ENCODE data around the gene KDM7A.
"Not testable (repeated sequence)": the region's sequence is repeated elsewhere in the genome, so short reads cannot be mapped to it uniquely, and the experiment has no call there.

The KDM7A gene

GRCh38 chr7:140209866-140210609, 33.3 kb upstream of the KDM7A start:
- H3K4me3 ChIP-seq (ENCODE audit: low read length) = no peak overlapping the region
- no peak for TF ChIP-seq ZNF274 (IDR thresholded peaks at IDR 0.05; ENCODE audit: low read depth, low read length)

DNA sequence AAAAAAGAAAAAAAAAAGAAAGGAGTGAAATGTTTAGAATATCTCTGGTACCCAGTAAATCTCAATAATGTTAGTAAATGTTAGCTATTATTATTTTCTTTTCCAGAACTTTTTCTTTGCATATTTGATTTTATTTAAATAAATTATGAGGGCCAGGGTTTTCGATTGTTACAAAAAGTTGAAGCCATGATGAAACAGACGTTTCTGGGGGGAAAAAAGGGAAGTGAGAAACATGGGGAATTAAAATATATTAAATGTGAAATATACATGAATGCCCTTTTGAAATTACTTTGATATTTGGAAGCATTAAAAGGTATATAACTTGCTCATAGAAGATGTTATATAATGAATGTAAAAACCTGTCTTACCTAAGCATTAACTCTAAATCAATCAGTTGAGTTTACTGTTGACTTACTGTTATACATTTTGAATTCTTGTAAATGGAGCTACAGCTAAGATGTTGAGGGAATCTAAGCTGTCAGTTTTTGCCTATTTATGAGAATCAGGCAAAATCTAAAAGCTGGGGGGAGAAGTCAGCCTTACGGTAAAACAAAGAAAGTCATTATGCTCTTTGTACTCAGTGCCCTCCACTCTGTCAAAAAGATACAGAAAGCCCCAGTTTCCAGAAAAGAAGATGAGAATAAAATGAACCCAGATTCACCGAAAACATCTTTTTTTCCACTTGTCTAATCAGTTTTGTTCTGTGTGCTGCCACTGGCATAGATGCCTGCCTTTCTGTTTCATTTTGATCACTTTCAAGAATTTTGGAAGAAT, 30.0 kb upstream of the KDM7A start:
- no peak overlapping the region for H3K4me3 ChIP-seq (ENCODE audit: low read length)
- TF ChIP-seq ZNF274 (IDR thresholded peaks at IDR 0.05; ENCODE audit: low read depth, low read length) = no peak

- no peak overlapping the region for H3K4me3 ChIP-seq (ENCODE audit: low read length)
- TF ChIP-seq ZNF274 (IDR thresholded peaks at IDR 0.05; ENCODE audit: low read depth, low read length) = no peak
Measured at GRCh38 chr7:140205600-140205999, 28.8 kb upstream of the KDM7A start.

- H3K4me3 ChIP-seq (ENCODE audit: low read length) = no peak overlapping the region
- no peak for TF ChIP-seq ZNF274 (IDR thresholded peaks at IDR 0.05; ENCODE audit: low read depth, low read length)
Measured at GRCh38 chr7:140203556-140203955, 26.8 kb upstream of the KDM7A start.

GRCh38 chr7:140202942-140203341, 26.2 kb upstream of the KDM7A start:
- not testable (repeated sequence) for H3K4me3 ChIP-seq (ENCODE audit: low read length)

- no peak for TF ChIP-seq ZNF274 (IDR thresholded peaks at IDR 0.05; ENCODE audit: low read depth, low read length)
- no peak overlapping the region for H3K4me3 ChIP-seq (ENCODE audit: low read length)
Measured at GRCh38 chr7:140201393-140201792, 24.6 kb upstream of the KDM7A start.

GRCh38 chr7:140200061-140200989, 23.5 kb upstream of the KDM7A start:
- no peak for TF ChIP-seq ZNF274 (IDR thresholded peaks at IDR 0.05; ENCODE audit: low read depth, low read length)
- H3K4me3 ChIP-seq (ENCODE audit: low read length) = no peak overlapping the region

- TF ChIP-seq ZNF274 (IDR thresholded peaks at IDR 0.05; ENCODE audit: low read depth, low read length) = no peak
- H3K4me3 ChIP-seq (ENCODE audit: low read length) = no peak overlapping the region
Measured at GRCh38 chr7:140197938-140198337, 21.2 kb upstream of the KDM7A start.

- no peak for TF ChIP-seq ZNF274 (IDR thresholded peaks at IDR 0.05; ENCODE audit: low read depth, low read length)
- H3K4me3 ChIP-seq (ENCODE audit: low read length) = no peak overlapping the region
Measured at GRCh38 chr7:140197218-140197890, 20.6 kb upstream of the KDM7A start.

GRCh38 chr7:140196361-140197217, 19.8 kb upstream of the KDM7A start:
- H3K4me3 ChIP-seq (ENCODE audit: low read length) = no peak overlapping the region
- no peak for TF ChIP-seq ZNF274 (IDR thresholded peaks at IDR 0.05; ENCODE audit: low read depth, low read length)

DNA sequence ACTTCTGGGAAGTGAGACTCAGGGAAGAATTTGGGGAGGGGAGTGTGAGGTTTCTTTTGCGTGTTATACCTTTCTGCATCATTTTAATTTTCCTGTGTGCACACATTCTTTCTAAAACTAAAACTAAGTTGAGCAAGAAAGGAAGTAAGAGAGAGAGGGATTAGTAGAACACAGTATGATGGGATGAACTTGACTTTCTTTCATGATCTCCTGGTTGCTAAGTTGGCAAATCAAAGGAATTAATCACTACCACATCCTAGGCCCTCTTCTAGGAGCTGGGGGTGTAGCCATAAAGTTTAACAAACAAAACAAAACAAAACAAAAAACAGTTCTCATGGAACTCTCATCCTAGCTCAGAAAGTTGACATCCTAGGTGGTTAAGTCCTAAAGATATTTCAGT, 19.1 kb upstream of the KDM7A start:
- H3K4me3 ChIP-seq (ENCODE audit: low read length) = no peak overlapping the region
- no peak for TF ChIP-seq ZNF274 (IDR thresholded peaks at IDR 0.05; ENCODE audit: low read depth, low read length)

DNA sequence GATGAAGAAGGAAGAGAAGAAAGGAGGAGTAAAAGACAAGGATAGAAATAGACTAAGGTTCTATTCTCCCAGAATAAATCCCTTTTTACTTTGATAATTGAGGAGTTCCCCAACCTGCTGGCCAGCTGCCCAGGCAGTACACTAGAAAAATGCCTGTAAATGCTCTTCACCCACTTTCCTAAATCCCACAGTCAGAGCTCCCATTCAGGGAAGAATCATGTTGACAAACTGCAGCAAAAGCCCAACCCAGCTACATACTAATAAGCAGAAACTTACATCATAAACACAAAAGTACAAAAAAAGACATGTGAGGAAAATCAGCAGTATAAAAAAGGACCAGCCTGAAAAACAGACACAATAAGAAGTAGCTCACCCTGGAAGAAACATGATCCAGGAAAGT, 15.8 kb upstream of the KDM7A start:
- no peak for TF ChIP-seq ZNF274 (IDR thresholded peaks at IDR 0.05; ENCODE audit: low read depth, low read length)

DNA sequence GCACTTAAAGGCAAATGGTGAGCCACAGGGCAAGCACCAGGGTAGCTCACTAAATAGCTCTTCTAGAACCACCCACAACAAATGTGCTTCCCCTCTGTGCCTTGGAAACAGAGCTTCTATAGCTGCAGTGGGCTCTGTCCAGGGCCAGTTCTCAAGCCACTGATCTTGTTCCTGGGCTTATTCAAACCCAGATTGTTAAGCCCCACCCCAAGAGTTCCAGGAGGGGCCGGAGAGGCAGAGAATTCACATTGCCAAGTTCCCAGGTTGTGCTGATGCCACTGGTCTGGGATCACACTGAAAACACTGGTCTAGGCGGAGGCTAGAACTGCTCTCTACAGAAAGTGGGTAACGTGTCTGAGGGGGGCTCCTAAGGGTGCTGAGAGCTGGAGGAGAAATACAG, 15.4 kb upstream of the KDM7A start:
- no peak for TF ChIP-seq ZNF274 (IDR thresholded peaks at IDR 0.05; ENCODE audit: low read depth, low read length)
- no peak overlapping the region for H3K4me3 ChIP-seq (ENCODE audit: low read length)

More for the DNA sequence above, 15.8 kb upstream of the KDM7A start:
- no peak overlapping the region for H3K4me3 ChIP-seq (ENCODE audit: low read length)

Measured in GM08714 (cell line).